ENCODE data around the gene NEK9.
"Not testable (repeated sequence)": the region's sequence is repeated elsewhere in the genome, so short reads cannot be mapped to it uniquely, and the experiment has no call there.

Gene NEK9

DNA sequence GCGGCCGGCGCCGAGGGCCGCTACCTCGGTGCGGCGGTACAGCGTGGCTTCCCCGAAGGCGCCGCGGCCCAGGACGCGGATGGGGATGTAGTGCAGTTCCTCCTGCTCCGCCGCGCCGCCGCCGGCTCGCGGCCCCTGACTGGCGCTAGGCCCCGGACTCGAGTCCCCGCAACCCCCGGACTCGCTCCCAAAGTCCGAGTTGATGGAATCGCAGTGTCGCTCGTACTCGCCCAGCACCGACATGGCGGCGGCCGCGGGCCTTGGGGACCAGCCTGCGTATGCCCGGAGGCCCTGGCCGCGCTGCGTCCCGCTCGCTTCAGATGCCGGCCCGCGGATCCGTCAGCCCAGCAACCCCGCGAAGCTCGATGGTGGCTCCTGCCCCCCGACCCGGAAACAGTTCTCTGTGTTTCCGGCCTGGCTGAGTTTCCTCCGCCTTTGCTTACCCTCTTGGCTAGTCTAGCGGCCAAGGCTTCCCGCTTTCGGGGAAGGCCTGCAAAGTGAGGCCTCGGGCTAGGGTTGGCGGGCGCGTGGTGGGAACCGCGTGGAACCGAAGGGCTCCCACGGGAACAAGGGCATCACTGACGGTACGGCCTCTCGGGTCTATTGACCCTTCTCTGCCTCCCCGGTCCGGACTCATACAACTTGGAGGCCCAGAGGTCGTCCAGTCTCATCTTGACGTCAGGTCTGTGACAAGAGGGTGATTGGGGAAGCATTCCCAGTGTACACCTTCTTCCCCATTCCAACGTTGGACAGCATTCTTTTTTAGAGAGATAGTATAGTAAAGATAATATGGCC is at the start of gene NEK9:
NEK9 (minus strand) TSS at position 370 of the 795 bp plus-strand sequence; CDS start at position 243, 127 bp downstream.
- DNase-seq, result peak; percentile 80 to 87

DNA sequence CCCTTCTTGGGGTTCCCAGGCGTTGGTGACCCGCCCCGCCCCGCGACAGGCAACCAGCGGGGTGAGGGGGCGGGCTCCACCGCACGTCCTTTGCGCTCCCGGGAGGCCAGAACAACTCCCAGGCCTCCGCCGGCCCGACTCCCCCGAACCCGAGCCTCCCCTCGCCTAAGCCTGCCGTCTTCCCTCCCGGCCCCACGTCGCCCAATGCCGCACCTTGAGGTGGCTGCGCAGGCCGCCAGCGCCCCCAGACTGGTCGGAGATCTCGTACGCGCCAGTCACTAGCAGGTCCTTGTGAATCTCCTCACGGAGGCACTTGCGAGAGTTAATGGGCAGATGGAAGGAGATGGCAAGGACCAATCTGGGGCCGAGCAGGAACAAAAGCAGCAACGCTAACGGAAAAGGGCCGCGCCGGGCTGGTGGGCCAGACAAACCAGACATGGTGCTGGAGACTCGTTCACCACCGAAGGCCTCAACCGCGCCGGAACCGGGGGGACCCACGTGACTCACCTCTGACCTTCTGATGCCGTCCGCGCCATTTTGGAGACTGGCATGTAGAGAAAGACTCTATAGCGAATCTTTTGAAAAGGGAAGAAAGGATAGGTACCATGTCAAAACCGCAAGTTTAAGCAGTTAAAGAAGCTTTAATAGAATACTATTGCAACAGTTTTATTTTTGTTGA is 49.4 kb upstream of the NEK9 start, which contains the start of gene TMED10:
TMED10 (minus strand) TSS at position 471 of the 679 bp plus-strand sequence; CDS start at position 438, 33 bp downstream.
- peak; percentile 87 to 91 for DNase-seq

GRCh38 chr14:75175677-75176141 is 48.9 kb upstream of the NEK9 start:
- DNase-seq, result no peak

- DNase-seq, result no peak
Observed at GRCh38 chr14:75174066-75174465, 47.2 kb upstream of the NEK9 start.

DNA sequence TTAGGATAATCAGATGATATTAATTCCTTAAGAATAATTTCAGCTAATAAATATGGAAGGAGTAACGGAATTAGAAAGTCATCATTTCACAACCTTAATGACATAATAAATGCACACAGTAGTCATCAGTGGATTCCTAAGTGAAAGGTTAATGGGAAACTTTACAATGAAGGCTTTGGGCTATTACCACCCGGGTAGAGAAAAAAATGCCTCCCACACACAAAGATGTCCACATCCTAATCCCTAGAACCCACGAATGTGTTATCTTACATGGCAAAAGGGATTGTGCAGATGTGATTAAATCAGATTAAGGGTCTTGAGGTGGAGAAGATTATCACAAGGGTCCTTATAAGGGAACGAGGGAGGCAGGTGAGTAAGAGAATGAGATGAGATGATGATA is 43.9 kb upstream of the NEK9 start:
- DNase-seq, result no peak

- no peak for DNase-seq
Observed at GRCh38 chr14:75168586-75169335, 41.9 kb upstream of the NEK9 start.

DNA sequence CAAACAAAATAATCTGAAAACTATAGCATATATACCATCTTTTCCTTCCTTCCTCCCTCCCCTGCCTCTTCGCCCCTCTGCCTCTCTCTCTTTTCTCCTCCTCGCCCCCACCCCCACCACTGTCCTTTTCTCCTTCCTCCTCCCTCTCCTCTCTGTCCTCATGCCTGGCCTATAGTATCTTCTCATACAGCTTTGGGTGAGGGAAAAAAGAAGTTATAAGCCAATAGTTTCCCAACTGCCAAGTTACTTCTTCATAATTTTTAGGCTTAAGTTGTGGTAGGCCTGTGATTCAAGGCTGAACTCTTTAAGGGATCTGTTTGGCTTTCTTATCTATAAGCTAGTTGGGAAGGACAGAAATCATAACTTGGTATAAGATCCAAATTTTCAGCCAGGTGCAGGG is 40.5 kb upstream of the NEK9 start:
- DNase-seq, result no peak

DNA sequence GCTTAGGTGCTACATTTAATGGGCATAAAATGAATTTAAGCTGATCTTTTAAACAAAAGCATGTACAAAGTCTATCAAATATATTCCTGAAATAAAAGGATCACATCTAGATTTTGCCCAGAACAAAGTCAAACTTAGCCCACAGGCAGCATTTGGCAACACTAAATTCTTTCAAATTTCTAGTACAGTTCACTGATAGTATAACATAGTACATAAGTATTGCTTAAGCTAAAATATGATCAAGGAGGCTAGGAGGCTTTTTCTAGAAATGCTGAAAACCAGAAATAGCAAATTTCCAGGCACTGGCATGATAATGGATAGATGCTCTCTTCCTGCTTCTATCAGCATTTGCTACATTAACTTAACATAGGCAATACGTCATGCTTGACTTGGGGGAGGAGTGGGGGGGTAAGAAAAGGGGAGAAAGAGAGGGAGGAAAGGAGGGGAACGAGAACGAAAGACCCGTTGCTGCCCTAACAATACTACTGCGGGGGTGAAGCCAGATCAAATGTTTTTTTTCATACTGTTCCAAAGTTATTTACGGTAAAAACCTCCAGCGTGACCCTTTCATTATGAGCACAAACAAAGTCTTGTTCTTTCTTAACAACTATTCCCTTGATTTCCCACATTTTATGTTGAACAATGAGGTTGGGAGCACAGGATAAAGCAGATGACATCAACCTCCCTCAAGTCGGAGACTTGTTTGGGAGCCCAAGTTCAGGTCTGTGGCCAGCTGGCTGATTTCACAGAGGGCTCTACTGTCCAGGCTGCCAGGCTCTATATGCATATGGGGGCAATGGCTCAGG is 38.9 kb upstream of the NEK9 start:
- DNase-seq, result no peak

GRCh38 chr14:75164809-75165208 is 38.0 kb upstream of the NEK9 start:
- no peak for DNase-seq

DNA sequence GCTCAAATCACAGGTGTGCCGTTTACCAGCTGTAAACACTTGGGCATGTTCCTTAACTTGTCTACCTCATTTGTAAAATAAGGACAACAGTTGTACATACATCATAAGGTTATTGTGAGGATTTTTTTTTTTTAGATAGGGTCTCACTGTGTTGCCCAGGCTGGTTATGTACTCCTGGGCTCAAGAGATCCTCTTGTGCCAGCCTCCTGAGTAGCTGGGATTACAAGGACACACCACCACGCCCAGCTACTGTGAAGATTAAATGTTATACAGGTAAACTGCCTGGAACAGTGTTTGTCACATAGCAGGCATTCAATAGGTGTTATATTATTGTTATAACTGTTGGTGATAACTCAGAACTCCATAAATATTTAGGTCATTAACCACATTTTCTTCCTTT is 36.8 kb upstream of the NEK9 start:
- DNase-seq, result no peak

DNA sequence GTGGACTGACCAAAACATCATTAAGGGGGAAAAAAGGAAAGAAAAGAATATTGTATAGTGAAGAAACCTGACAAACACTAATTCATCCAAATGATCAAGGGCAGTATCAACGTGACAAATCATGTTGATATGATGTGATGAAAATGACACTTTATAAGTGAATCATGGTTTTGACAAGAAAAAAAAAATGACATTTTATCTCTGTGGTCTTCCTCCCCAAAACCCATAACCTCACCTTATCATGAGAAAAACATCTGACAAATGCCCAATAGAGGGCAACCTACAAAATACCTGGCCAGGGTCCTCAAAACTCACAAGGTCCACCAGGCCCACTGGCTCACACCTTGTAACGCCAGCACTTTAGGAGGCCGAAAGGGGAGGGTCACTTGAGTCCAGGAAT is 35.8 kb upstream of the NEK9 start:
- no peak for DNase-seq

DNA sequence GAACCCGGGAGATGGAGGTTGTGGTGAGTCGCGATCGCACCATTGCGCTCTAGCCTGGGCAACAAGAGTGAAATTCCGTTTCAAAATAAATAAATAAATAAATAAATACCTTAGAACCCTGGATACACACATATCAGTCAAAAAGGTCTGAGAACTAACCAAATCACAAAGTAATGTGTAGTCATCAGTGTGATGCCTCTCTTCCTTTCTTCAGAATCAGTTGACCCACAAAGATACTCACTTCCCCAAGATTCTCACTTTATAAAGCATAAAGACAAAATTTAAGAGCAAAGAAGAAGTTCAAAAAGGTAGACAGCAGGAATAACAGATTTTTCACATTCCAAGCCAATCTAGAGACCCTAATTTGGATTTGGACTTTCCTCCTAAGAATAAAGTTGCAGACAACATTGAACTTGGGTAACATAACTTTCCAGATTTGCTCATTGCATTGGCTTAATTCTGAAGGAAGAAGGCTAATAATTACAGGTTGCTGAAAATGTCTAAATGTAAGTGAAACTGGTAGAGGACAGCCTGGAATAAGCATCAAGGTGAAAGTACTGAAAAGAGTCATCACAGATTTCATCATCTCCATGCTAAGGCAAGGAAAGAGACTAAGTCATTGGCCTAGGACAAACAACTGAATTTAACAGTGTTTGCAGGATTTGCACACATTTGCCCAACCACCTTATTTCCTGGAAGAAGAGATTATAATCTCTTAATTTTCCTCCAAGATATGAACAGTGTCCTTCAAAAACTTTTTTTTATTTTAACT is 32.2 kb upstream of the NEK9 start:
- DNase-seq, result no peak

DNA sequence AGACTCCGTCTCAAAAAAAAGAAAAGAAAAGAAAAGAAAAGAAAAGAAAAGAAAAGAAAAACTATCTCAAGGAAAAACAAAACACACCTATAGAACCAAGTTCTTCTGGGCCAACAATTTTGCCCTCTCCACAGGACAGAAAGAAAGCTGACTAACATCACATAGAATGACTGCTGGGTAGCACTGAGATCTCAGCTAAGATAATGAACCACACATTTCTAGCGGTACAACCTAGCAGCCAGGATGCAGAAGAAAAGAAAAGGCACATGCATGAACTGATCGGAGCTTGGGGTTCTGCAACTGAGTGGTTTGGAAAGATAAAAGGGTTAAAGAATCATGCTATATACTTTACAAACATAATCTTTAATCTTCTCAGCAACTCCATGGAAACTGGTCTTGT is 30.1 kb upstream of the NEK9 start:
- DNase-seq, result no peak

DNA sequence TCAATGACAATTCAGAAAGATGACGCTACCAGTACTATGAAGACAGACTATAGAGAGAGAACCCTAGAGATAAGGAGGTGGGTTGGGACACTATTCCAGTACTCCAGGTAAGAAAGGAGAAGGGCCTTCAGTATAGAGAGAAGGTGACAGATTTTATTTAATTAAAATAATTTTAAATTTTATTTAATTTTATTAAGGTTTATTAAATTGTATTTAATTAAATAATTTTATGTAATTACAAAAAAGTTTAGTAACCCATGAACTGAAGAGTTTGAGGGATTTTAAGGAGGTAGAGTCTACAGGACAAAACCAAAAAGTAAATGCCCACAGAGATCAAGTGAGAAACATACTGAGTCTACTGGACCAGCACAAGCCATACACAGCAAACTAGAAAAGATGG is 29.3 kb upstream of the NEK9 start:
- no peak for DNase-seq

DNA sequence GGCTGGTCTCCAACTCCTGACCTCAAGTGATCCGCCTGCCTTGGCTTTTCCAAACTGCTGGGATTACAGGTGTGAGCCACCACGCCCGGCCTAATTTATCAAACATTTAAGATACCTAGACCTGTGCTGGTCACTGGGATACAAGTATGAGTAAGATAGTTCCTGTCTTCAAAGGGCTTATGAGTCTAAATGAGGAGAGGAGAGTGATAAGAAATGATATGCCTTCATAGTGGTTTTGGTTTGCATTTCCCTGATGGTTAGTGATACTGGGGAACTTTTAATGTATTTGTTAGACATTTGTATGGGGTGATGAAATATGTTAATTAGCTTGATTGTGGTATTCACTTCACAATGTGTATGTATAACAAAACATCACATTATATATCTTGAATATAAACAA is 28.3 kb upstream of the NEK9 start:
- no peak for DNase-seq

GRCh38 chr14:75153295-75153694 is 26.4 kb upstream of the NEK9 start:
- DNase-seq, result no peak

GRCh38 chr14:75151851-75152250 is 25.0 kb upstream of the NEK9 start:
- no peak for DNase-seq

GRCh38 chr14:75150637-75151036 is 23.8 kb upstream of the NEK9 start:
- not testable (repeated sequence) for DNase-seq

DNA sequence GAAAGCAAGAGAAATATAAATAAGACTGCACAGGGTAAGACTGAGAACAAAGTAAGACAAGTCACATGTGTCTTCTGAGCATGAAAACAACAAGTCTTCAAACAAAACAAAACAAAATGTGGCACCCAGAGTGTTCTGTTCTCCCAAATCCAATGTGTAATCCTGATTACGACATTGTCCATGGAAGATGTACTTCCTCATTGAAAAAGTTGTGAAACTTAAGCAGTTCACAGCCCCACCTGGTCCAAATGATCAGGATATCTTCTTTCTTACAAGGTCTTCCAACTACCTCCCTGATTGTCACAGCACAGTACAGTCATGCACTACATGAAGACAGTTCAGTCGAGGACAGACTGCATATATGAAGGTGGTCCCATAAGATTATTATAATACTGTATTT is 23.3 kb upstream of the NEK9 start:
- no peak for DNase-seq

DNA sequence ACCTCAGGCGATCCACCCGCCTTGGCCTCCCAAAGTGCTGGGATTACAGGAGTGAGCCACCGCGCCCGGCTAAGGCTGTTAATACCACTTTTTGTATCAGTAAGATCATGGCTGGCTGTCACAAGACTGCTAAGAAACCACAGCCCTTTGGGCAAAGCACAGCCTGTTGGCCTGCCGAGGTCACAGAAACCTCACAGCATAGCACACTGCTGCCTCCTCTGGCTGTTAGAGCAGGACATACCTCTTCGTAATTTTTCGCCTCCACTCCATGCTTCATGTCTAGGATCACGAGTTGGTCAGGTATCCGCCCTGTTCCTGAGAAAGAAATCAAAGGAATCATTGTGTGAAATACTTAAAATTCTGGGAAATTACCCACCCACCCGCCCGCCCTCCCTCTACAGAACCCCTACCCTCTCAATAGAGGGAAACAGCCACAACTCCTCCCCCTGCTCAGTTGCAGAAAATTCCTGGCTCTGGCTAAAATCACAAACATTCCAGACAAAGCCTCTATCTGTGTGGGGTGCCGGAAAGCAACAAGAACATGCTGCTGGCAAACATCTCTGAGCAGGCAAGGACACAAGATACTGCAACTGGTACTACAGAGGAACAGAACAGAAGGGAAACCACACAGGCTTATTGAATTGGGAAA is 20.7 kb upstream of the NEK9 start:
- no peak for DNase-seq

DNA sequence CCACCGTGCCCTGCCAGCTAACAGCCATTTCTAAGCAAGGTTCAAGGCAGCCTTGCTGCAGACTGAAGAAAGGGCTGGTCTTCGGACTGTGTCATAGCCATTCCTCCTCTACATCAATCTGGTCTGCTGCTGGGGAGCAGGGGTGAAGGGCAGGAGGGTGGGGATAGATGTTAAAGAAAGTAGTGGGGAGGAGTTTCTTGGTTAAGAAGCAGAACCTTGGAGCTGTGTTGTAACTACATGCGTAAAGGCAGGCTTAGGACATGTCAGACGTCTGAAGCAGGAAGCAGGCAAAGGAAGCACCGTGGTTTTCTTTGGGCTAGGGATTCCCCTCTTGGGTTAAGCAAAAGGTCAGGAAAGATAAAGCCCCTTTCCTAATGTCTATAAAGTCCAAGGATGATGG is 18.1 kb upstream of the NEK9 start:
- DNase-seq, result no peak
